ENCODE results near the gene ZCCHC7. TPM values are rescaled to one million over a fixed set of nuclear protein-coding genes. Genes with fewer than 3 reads are reported as not detected.
"Not testable (repeated sequence)": the region's sequence is repeated elsewhere in the genome, so short reads cannot be mapped to it uniquely, and the experiment has no call there.

Gene ZCCHC7
- total and polyA plus RNA-seq, 5 donors, result 4.6 to 17.1 (median 13.8) TPM

DNA sequence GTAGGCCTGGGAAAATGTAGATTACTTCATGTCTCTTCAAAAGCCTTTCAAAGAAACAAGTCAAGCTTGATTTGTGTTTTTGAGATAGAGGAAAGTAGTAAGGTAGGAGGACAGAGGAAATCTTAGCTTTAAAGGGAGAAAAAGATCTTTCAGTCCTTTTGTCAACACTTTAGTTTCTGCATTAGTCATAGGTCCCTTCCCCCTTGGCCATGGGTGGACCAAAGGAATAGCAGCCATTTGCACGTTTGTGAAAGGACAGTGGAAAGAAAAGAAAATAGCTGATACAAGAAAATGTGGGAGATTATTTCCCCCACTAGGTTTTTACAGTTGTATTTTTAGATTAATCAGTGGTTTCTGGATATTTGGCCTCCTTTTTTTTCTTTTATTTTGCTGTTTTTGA, 180.2 kb downstream of the ZCCHC7 start:
- no peak for DNase-seq
- H3K9me3 ChIP-seq (ENCODE audit: control insufficient read depth, low read length), result no peaks in the 10 kb centered on the region
- 62% methylated on average over 1 of the region's 1 CpG for WGBS
- H3K4me3 ChIP-seq (ENCODE audit: low read length), result no peak overlapping the region
- ATAC-seq, result no peak
- no peaks in the 10 kb centered on the region for H3K27me3 ChIP-seq (ENCODE audit: control insufficient read depth, insufficient read depth)
- no peaks in the 10 kb centered on the region for H3K4me1 ChIP-seq (ENCODE audit: control insufficient read depth, insufficient read depth, low read length)
- intact Hi-C loops (cut with DNase I), result no loop called here
- H3K27ac ChIP-seq (ENCODE audit: low read length), result no peak overlapping the region

DNA sequence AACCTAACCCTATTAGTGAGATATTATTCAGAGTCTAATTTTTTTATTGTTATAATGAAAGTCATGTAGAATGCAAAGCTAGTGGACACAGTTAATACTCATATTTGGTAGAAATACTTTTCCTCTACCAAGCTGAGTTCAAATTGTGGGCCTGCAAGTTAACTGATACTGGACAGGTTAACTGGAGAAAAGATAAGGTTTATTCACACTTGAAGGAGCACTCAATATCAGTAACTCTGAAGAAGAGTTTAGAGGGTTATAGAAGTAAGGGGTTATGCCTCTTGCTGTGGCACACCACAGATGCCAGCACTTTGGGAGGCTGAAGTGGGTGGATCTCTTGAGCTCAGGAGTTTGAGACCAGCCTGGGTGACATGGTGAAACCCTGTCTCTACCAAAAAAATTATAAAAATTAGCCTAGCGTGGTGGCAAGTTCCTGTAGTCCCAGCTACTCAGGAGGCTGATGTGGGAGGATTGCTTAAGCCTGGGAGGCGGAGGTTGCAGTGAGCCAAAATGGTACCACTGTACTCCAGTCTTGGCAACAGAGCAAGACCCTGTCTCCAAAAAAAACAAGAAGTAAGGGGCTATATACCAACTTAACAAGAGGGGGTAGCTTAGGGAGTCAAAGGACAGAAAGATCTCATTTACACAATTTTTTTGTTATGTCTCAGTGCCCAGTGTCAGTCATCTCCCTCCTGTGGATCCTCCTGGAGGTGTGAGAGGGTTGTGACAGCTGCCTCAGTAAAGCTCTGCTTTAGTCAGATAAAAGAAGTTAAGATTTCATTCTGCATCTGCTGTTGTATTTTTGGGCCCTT, 180.9 kb downstream of the ZCCHC7 start:
- no peaks in the 10 kb centered on the region for H3K9me3 ChIP-seq (ENCODE audit: control insufficient read depth, low read length)
- intact Hi-C loops (cut with DNase I), result no loop called here
- no peak overlapping the region for H3K27ac ChIP-seq (ENCODE audit: low read length)
- no peaks in the 10 kb centered on the region for H3K27me3 ChIP-seq (ENCODE audit: control insufficient read depth, insufficient read depth)
- 97% methylated on average over 2 of the region's 2 CpGs for WGBS
- DNase-seq (no peak), ATAC-seq (no peak)
- no peaks in the 10 kb centered on the region for H3K4me1 ChIP-seq (ENCODE audit: control insufficient read depth, insufficient read depth, low read length)
- no peak overlapping the region for H3K4me3 ChIP-seq (ENCODE audit: low read length)

DNA sequence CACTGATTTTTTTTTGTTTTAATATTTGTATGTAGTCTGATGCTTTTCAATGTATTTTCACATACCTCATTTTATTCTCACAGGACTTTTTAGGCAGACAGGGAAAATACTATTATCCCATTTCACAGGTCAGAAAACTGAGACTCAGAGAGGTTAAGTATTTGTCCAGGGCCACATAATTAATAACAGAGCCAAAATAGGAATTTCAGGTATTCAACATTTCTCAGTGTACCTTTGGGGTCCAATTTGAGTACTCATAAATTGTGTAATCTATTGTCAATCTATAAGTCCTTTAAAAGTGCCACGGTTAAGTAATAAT, 181.4 kb downstream of the ZCCHC7 start:
- Histone ChIP-seq H3K4me3 (ENCODE audit: low read length) (no peak overlapping the region), H3K27ac (ENCODE audit: low read length) (no peak overlapping the region), H3K9me3 (ENCODE audit: control insufficient read depth, low read length) (no peaks in the 10 kb centered on the region), H3K4me1 (ENCODE audit: control insufficient read depth, insufficient read depth, low read length) (no peaks in the 10 kb centered on the region), H3K27me3 (ENCODE audit: control insufficient read depth, insufficient read depth) (no peaks in the 10 kb centered on the region)
- intact Hi-C loops (cut with DNase I), result no loop called here
- DNase-seq, result no peak
- no peak for ATAC-seq
- 82% methylated on average over 1 of the region's 1 CpG for WGBS

DNA sequence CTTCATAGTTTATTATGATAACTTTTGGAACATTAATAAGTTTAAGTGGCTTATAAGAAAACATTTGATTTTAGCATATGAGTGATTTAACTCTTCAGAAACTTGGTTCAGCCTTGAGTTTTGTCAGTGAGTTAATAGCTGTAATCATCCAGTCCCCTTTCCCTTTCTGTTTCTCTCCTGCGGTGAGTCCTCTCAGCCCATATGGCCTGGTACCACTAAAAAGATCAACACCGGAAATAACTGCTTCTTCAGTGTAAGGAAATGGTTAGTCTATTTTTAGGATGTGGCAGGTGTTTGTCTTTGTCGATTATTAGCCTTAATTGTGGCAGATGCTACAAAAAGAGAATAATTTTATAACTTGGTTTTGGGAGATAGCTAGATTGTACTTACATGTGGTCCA, 181.9 kb downstream of the ZCCHC7 start:
- no peak overlapping the region for H3K27ac ChIP-seq (ENCODE audit: low read length)
- ATAC-seq (no peak), DNase-seq (no peak)
- WGBS, result 54% methylated on average over 3 of the region's 3 CpGs
- no peaks in the 10 kb centered on the region for H3K9me3 ChIP-seq (ENCODE audit: control insufficient read depth, low read length)
- no peak overlapping the region for H3K4me3 ChIP-seq (ENCODE audit: low read length)
- intact Hi-C loops (cut with DNase I), result no loop called here
- H3K4me1 ChIP-seq (ENCODE audit: control insufficient read depth, insufficient read depth, low read length), result no peaks in the 10 kb centered on the region
- H3K27me3 ChIP-seq (ENCODE audit: control insufficient read depth, insufficient read depth), result no peaks in the 10 kb centered on the region

- H3K4me1 ChIP-seq (ENCODE audit: control insufficient read depth, insufficient read depth, low read length); H3K4me3 ChIP-seq (ENCODE audit: low read length); ATAC-seq; DNase-seq; intact Hi-C loops (cut with DNase I); H3K27me3 ChIP-seq (ENCODE audit: control insufficient read depth, insufficient read depth); H3K9me3 ChIP-seq (ENCODE audit: control insufficient read depth, low read length); H3K27ac ChIP-seq (ENCODE audit: low read length): not testable (repeated sequence)
- WGBS, result 97% methylated on average over 11 of the region's 11 CpGs
These were observed 182.9 kb downstream of the ZCCHC7 start for GRCh38 chr9:37303272-37303671.

GRCh38 chr9:37309136-37309535, 188.8 kb downstream of the ZCCHC7 start:
- Histone ChIP-seq H3K4me3 (ENCODE audit: low read length) (no peak overlapping the region), H3K9me3 (ENCODE audit: control insufficient read depth, low read length) (no peaks in the 10 kb centered on the region), H3K27me3 (ENCODE audit: control insufficient read depth, insufficient read depth) (no peaks in the 10 kb centered on the region), H3K27ac (ENCODE audit: low read length) (no peak overlapping the region), H3K4me1 (ENCODE audit: control insufficient read depth, insufficient read depth, low read length) (no peaks in the 10 kb centered on the region)
- DNase-seq (no peak), ATAC-seq (no peak)
- 95% methylated on average over 3 of the region's 3 CpGs for WGBS
- intact Hi-C loops (cut with DNase I), result no loop called here

DNA sequence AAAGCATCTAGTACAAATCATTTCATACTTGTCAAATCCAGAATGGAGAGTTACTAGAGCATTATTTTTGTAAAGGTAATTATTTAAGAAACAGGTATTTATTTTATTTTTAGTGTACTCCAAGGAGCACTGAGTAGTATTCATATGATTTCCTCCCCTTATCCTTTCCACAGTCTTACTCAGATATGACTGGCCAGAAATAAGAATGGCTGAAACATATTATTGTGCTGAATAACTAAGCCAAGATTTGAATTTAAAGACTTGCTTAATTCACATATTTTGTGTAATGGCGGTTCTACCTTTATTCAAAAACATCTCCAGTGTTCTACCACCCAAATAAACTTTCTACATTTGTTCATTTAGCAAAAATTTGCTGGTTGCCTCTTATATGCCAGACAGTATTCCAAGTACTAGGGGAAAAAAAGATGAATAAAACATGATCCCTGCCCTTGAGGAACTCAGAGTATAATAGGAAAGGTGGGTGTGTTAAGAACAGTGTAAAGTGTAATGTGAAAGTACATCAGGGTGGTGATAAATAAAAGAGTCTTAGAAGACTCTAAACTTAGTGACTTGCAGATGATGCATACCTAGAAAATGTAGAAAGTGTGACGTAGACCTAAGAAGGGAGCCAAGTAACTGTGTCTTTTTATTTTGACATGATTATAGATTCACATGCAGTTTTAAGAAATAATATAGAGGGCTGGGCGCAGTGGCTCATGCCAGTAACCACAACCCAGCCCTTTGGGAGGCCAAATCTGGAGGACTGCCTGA, 191.7 kb downstream of the ZCCHC7 start:
- DNase-seq, result no peak
- intact Hi-C loops (cut with DNase I), result no loop called here
- no peaks in the 10 kb centered on the region for H3K9me3 ChIP-seq (ENCODE audit: control insufficient read depth, low read length)

GRCh38 chr9:37324261-37324683, 203.9 kb downstream of the ZCCHC7 start:
- DNase-seq (no peak), ATAC-seq (peak in 1 of 2 donors; percentile 55)
- H3K27ac ChIP-seq (ENCODE audit: low read length), result no peak overlapping the region
- H3K27me3 ChIP-seq (ENCODE audit: control insufficient read depth, insufficient read depth), result no peaks in the 10 kb centered on the region
- intact Hi-C loops (cut with DNase I), result no loop called here
- H3K9me3 ChIP-seq (ENCODE audit: control insufficient read depth, low read length), result no peaks in the 10 kb centered on the region
- H3K4me3 ChIP-seq (ENCODE audit: low read length), result no peak overlapping the region
- H3K4me1 ChIP-seq (ENCODE audit: control insufficient read depth, insufficient read depth, low read length), result no peaks in the 10 kb centered on the region
- WGBS, result 46% methylated on average over 7 of the region's 7 CpGs

More for the DNA sequence above, 191.7 kb downstream of the ZCCHC7 start:
- Histone ChIP-seq H3K4me3 (ENCODE audit: low read length) (no peak overlapping the region), H3K4me1 (ENCODE audit: control insufficient read depth, insufficient read depth, low read length) (no peaks in the 10 kb centered on the region), H3K27ac (ENCODE audit: low read length) (no peak overlapping the region), H3K27me3 (ENCODE audit: control insufficient read depth, insufficient read depth) (no peaks in the 10 kb centered on the region)
- 97% methylated on average over 3 of the region's 3 CpGs for WGBS
- no peak for ATAC-seq

DNA sequence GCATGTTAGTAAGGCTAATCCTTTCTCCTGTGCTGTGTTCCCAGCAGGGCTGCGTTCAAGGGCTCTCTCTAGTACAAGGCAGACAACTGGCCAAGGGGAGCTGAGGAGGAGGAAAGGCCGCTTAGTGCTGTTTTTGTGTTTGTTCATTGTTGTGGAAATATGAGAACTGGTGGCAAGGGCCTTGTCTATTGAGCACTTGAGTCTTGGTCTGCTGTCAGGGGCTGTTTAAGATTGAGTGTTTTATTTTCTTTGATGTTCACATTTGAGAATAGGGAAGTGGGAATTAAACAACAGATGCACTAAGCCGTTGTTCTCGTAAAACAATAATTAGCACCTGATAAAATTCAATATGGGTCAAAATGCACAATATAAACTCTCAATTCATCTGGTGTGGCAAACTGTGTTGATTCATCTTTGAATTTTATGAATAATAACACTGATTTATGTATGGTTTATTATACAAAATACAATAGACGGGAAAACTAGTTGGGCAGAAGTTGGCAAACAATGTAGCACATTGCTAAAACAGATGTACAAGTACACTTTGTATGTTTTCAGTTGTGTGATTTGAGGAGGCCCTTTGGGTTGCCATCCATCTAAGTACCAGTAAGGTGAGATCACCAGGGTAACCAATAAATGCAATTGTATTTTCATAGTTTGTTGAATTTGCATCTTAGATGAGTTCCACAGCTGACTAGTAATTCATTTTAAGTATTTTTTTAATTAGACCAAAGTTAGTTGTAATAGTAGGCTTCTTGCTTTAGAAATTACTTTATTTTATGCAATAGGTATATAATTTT, 204.5 kb downstream of the ZCCHC7 start:
- DNase-seq (no peak), ATAC-seq (no peak)
- WGBS, result 82% methylated on average over 5 of the region's 5 CpGs
- H3K27ac ChIP-seq (ENCODE audit: low read length), result no peak overlapping the region
- H3K4me1 ChIP-seq (ENCODE audit: control insufficient read depth, insufficient read depth, low read length), result no peaks in the 10 kb centered on the region
- H3K27me3 ChIP-seq (ENCODE audit: control insufficient read depth, insufficient read depth), result no peaks in the 10 kb centered on the region
- intact Hi-C loops (cut with DNase I), result no loop called here
- H3K9me3 ChIP-seq (ENCODE audit: control insufficient read depth, low read length), result no peaks in the 10 kb centered on the region
- no peak overlapping the region for H3K4me3 ChIP-seq (ENCODE audit: low read length)

DNA sequence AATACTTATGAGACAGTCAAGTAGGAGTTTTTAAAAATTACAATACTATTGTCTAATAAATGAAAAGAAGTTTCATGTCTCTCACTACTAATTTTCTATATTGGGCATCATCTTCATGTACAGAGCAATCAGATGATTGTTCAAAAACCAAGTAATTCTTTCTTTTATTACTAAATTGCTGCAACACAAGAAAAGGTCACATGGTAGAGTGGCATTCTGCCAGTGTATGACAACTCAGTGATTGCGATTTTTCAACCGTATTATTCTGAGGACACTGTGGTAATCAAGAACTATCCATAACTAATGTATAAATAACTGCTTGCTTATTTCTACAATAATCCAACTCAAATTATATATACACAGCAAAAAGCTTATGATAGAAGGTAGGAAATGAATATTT, 205.4 kb downstream of the ZCCHC7 start:
- 60% methylated on average over 2 of the region's 2 CpGs for WGBS
- ATAC-seq, result no peak
- Histone ChIP-seq H3K27me3 (ENCODE audit: control insufficient read depth, insufficient read depth) (no peaks in the 10 kb centered on the region), H3K4me1 (ENCODE audit: control insufficient read depth, insufficient read depth, low read length) (no peaks in the 10 kb centered on the region), H3K9me3 (ENCODE audit: control insufficient read depth, low read length) (no peaks in the 10 kb centered on the region), H3K27ac (ENCODE audit: low read length) (no peak overlapping the region), H3K4me3 (ENCODE audit: low read length) (no peak overlapping the region)
- intact Hi-C loops (cut with DNase I), result no loop called here
- no peak for DNase-seq

- Histone ChIP-seq H3K4me3 (ENCODE audit: low read length) (no peak overlapping the region), H3K4me1 (ENCODE audit: control insufficient read depth, insufficient read depth, low read length) (no peaks in the 10 kb centered on the region), H3K27ac (ENCODE audit: low read length) (no peak overlapping the region), H3K9me3 (ENCODE audit: control insufficient read depth, low read length) (no peaks in the 10 kb centered on the region), H3K27me3 (ENCODE audit: control insufficient read depth, insufficient read depth) (no peaks in the 10 kb centered on the region)
- DNase-seq (no peak), ATAC-seq (no peak)
- WGBS, result 95% methylated on average over 4 of the region's 4 CpGs
- intact Hi-C loops (cut with DNase I), result no loop called here
These were observed 207.2 kb downstream of the ZCCHC7 start for GRCh38 chr9:37327553-37327952.

Measured in right cardiac atrium (tissue), 5 donors.